Inflammatory macrophage treated with lipopolysaccharide for 1 hour (primary cell): ENCODE results near the gene NAPA.
A peak's percentile ranks its signal among the peaks of the same experiment; 100 is the strongest.

ENCODE experiments used
- DNase-seq, 2 donors: peaks; one replicate each; pipeline ENCODE4 v3.0.0-alpha.2; 2020 to 2022

Gene NAPA

DNA sequence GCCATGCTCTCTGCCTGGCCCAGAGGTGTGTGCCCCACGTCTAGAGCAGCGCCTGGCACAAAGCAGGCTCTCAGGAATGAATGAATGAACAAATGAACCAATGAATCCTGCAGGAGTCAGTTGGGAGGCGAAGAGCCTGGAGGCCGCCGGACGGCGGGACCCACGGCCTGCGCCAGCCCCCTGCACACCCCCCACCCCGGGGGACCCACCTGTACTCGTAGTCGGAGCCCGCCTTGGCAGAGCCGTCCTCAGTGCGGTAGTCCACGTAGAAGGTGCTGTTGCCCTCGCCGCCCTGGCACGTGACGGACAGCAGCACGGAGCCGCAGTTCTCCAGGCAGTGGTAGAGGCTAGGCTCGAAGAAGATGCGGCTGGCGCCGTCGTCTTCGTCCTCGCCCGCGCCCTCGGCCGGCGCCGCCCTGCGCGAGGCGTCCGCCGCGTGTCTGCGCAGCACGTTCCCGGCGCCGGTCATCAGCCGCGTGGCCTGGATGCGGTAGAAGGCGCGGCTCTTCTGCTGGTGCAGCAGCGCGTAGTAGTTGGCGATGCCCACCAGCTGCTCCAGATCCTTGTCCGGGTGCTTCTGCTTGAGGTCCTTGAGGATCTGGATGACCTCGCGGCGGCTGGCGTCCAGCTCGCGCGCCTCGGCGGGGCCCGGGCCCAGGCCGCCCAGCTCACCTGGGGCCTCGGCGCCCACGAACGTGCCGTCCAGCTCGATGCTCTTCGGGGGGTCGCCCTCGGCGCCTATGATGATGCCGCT, 58.0 kb downstream of the NAPA start:
- no peak for DNase-seq

DNA sequence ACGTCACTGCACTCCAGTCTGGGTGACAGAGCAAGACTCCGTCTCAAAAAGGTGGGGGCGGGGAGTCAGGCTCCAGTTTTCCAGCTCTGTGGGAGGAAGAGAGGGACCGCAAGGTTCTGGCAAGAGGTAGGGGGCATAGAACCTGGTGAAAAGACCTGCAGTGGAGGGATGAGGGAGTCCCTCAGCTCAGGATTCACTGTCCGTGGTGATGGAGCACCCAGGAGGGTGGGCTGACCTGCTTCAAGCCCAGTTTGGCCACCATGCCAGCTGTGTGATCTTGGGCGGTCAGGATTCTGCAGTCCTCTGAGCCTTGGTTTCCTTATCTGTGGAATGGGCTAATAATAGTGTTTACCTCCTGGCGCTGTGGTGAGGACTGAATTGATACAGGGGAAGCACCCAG, 64.4 kb downstream of the NAPA start:
- no peak for DNase-seq

DNA sequence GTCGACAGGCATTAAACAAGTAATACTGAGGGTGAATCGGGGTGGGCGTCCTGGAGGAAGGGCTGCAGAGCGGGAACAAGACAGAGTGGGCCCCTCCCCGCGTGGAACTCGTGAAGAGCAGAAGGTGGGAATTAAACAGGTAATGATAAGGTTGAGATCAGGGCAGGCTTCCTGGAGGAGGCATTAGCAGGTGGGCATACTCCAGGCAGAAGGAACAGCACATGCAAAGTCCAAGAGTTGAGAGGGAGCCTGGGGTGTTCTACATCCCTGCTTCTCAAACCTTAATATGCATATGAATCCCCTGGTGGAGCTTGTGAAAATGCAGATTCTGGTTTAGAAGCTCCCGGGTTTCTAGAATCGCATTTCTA, 66.5 kb downstream of the NAPA start:
- no peak for DNase-seq

- peak; percentile 40 to 62 for DNase-seq
These were observed 67.1 kb downstream of the NAPA start for GRCh38 chr19:47447470-47448359.

DNA sequence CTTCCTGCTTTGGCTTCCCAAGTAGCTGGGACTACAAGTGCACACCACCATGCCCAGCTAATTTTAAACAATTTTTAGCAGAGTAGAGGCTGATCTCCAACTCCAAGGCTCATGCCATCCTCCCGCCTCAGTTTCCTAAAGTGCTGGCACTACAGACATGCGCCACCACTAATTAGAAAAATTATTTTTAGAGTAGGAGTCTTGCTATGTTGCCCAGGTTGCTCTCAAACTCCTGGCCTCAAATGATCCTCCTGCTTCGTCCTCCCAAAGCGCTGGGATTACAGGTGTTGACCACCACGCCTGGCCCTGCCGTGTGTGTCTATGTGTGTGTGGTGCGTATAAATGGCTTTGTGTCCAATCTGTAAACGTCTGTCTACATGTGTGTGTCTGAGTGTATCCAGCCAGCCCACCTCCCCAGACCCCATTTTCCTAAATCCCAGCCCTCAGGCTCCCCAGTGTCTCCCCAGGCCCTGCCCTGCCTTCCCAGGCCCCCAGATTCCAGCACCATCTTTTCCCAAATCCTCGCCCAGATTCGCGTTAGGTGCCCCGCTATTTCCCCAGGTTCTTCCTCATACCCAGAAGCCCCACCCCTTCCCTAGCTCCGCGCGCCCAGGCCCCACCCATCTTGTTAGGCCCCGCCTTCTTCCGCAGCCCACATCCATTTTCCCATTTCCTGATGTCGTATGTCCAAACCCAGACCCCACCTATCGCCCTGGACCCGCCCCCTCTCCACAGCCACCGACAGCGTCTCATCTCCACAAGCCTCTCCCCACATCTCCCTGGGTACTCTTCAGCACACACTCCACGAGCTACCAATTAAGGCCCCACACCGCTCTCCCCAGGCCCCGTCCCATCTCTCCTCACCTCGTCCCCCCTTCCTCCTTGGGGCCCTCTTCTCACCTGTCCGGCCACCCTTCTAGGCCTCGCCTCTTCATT, 68.1 kb downstream of the NAPA start:
- peak; percentile 35 to 55 for DNase-seq

- DNase-seq, result peak in 1 of 2 donors; percentile 21
These were observed 68.9 kb downstream of the NAPA start for GRCh38 chr19:47445937-47446402.

GRCh38 chr19:47445527-47445926, 69.3 kb downstream of the NAPA start:
- DNase-seq, result no peak

DNA sequence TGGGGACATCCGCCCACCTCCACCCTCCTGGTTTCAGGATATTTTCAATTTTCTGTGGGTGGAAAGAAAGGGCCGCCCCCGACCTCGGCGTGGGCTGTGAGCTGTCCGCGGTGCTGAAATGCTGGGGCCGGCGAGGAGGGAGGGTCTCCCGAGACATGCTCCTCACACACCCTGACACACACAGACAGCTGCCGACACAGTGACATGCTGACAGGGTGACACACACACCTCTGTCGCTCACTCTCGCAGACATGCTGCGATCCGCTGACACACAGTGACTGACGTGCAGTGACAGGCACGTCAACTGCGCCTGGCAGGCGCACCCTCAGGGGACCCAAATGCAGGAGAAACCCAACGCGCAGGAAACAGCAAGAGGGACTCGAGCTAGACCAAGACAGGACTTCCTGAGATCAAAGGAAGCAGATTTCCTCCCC, 70.5 kb downstream of the NAPA start:
- DNase-seq, result no peak

- no peak for DNase-seq
These were observed 71.5 kb downstream of the NAPA start for GRCh38 chr19:47443331-47443730.

DNA sequence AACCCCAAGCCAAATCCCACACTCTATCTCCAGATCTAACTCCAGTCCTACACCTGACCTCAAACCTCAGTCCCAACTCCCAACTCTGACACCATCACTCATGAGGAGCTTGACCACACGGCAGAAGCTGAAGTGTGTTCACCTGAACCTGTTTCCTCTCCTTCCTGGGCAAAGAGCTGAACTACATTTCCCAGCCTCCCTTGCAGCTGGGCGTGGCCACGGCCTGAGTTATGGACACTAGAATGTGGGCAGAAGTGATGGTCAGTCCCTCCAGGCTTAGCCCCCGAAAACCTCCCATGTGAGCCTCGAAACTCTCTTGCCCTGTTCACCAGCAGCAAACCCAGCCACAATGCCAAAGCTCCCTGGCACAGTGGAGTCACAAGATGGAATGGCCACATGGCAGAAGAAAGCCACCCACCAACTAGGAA, 76.1 kb downstream of the NAPA start:
- DNase-seq, result no peak
